Stimulated activated CD4-positive, alpha-beta T cell treated with anti-CD3 and anti-CD28 coated beads, Interleukin-1b, Interleukin-23, amount 100 ng/mL, for 24 hours (primary cell): Measurements from ENCODE around the gene RPP40.

Experiments
- DNase-seq, 4 experiments: peaks; one replicate each; pipeline ENCODE4 v3.0.0-alpha.2; 2020; ENCODE audit warnings: low read depth in 4 of 4, low spot score in 1 of 4

The RPP40 gene

GRCh38 chr6:4970739-4971395, 33.0 kb downstream of the RPP40 start:
- no peak for DNase-seq

GRCh38 chr6:4969609-4970285, 34.1 kb downstream of the RPP40 start:
- no peak for DNase-seq

DNA sequence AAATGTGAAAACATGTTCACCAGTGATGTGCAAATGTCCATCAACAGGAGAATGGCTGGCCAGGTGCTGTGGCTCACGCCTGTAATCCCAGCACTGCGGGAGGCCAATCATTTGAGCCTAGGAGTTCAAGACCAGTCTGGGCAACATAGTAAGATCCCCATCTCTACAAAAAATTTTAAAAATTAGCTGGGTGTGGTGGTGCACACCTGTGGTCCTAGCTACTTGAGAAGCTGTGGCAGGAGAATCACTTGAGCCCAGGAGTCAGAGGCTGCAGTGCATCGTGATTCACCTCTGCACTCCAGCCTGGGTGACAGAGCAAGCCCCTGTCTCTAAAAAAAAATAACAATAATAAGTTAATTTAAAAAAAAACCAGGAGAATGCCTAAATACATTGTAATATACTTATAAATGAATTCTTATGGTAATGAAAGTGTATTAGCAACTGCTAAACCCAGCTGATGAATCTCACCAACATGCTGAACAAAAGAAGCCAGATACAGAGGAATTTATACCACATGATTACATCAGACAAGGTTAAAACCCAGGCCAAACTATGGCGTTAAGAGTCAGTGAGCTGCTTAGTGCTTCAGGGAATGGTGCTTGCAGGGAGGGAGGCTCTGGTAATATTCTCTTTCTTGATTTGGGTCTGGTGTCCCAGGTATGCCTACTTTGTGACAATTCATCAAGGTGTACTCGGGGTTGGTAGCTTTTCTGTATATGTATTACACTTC, 36.4 kb downstream of the RPP40 start:
- DNase-seq: no peak

- no peak for DNase-seq
These were observed 38.1 kb downstream of the RPP40 start for GRCh38 chr6:4965562-4966389.

- DNase-seq: no peak
These were observed 38.9 kb downstream of the RPP40 start for GRCh38 chr6:4964675-4965561.

DNA sequence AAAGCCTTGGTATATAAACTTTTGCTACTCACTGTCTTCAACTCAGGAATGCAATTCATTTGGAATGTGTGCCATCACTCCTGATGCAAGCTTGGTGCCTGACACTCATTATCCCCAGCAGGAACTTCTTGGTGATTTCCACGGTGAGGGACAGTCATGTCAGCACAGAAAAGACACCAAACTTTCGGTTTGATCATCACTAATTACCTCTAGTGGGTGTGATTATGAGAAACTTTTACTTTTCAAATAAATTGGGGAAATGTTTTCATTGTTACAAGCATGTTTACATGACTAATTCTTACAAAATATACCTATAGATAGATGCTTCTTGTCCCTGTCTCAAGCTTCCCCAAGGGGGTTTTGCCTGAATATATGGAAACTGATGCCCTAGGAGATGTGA, 40.9 kb downstream of the RPP40 start:
- no peak for DNase-seq

DNA sequence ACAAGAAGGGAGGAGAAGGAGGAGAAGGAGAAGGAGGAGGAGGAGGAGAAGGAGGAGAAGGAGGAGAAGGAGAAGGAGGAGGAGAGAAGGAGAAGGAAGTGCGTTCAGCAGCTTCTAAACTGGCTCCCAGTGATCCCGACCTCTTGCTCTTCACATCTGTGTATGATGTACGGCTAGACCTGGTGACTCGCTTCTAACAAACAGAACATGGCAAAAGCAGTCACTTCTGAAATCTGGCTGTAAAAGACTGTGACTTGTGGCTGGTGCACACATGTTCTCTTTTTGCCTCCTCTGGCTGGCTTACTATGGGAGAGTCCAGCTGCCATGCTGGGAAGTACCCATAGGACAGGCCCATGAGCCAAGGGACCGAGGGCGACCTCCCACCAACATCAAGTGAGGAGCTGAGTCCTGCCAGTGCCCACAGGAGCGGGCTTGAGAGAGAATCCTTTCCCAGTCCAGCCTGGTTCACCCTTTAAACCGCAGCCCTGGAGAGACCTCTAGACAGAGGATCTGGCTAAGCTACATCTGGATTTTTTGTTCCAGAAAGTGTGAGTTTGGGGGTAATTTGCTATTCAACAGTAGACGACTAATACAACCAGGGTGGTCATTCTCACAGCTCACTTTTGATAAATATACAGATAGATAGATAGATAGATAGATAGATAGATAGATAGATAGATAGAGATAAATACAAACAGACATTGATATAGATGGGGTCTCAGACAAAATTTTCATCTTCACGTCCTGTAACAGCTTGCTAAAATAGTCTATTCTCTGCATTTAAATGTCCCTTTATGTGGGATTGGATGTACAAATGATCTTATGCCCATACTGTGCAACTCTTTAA, 42.3 kb downstream of the RPP40 start:
- no peak for DNase-seq

DNA sequence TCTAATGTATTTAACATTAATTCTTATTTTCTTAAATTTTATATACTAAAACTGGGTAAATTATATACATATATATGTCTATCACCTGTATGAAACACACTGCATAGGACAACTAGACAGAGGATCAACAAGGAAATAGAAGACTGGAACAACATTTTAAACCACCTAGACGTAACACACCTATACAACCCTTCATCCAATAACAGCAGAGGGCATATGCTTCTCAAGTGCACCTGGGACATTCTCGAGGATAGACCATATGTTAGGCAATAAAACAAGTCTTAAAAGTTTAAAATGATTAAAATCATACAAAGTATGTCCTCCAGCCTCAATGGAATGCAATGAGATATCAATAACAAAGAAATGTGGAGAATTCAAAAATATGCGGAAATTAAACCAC, 45.2 kb downstream of the RPP40 start:
- no peak for DNase-seq

GRCh38 chr6:4957521-4958231, 46.2 kb downstream of the RPP40 start:
- DNase-seq: no peak

DNA sequence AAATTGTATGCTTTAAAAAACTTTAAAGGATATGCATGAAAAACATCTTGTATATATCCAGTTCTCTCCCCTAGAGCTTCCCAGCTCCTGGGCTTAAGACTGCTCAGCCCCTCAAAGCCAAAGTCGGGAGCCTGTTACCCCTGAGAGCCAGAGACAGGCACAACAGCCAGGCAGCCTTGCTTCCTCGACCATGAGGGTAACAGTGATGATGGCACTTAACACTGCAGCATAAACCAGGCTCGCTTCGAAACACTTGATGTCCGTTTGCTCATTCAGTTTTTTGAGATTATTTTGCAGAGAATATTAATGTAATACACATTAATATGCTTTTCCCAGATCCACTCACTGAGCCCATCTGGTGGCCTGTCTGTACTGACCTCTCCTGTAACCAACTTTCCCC, 47.2 kb downstream of the RPP40 start:
- no peak for DNase-seq

- DNase-seq: no peak
These were observed 50.4 kb downstream of the RPP40 start for GRCh38 chr6:4953440-4953839.

DNA sequence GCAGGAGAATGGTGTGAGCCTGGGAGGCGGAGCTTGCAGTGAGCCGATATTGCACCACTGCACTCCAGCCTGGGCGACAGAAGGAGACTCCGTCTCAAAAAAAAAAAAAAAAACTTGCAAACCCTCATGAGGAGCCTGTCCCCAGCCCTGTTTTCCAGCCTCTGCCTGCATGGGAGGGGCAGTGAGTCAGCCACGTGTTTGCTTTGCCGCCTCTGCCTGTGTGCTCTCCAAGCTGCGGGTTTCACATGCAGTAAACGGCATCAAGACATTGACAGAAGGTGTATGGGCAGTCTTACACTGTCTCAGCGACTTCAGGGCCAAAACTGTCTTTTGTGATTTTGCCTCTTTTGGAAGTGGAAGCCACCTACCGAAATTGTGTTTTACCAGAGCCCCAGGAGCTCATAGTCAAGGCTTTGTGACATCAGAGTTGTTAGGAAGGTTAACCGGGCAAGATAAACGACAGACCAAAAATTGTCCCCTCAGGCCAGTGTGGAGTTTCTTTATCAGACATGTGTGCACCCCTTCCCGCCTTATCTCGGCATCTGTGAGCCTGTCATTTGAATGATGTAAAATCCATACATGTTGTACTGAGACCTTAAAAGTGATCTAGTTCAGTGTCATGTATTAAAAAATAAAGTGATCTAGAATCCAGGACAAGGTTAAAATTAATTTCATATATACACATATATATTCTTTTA, 52.9 kb downstream of the RPP40 start:
- no peak for DNase-seq

DNA sequence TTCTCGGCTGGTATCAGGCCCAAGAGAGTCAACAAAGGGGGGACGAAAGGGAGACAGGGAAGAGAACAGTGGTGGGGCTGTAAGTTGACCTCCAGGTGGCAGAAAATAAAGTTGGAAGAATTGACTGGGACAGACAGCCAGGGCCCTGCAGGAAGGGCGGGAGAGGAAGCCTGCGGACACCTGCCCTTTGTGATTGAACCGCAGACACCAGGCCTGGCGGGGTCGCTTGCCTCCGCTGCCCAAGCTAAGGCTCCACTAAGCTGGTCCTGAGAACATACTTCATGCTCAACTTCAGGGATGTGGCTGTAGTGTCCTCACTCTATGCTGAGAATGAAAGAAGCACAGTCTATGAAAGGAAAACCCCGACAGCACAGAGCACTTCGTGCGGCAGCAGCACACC, 53.8 kb downstream of the RPP40 start:
- DNase-seq: no peak

DNA sequence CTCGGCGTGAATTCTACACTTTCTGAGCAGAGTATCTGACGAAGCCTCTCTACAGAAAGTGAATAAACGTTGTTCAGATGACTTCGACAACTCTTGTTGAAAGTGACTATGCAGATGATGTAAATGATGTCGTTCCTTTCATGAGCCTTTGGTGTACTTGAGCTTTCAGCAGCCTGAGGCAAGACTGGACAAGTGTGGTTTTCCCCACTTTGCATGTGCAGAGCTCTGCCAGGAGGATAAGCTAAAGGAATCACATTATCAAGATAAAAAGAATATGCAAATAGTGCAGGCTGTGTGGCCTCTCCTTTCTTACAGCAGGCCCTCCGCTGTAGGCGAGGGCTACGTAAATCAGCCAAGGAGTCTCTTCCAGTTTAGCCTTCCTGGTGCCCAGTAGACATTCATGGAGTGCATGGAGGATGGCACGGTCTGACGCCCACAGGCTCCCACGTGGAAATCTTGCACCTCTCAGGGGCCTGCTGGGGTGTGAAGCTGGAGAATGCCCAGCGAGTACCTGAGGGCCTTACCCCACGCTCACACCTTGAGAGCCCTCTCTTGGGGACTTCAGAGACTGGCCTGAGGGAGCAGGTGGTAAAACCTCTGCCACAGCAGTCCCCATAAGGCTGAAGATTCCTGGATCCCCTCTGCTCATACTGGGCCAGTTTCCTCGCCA, 54.9 kb downstream of the RPP40 start:
- DNase-seq: no peak

DNA sequence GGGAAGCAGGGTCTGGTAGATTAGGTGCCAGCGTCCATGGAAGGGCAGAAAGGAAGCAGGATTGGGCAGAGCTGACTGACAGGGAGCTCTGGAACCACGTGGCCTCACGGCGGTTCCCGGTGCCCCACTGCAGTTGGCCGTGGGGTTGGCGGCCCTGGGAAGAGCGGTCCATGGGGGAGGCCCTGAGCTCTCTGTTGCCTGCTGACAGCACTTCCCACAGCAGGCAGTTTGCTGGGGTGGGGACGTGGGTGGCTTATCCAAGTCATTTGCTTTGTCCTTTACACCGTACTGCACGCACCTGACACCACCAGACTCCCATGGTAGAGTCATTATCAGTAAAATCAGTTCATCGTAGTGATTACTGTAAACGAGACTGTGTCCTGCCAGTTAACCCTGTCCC, 56.1 kb downstream of the RPP40 start:
- no peak for DNase-seq

DNA sequence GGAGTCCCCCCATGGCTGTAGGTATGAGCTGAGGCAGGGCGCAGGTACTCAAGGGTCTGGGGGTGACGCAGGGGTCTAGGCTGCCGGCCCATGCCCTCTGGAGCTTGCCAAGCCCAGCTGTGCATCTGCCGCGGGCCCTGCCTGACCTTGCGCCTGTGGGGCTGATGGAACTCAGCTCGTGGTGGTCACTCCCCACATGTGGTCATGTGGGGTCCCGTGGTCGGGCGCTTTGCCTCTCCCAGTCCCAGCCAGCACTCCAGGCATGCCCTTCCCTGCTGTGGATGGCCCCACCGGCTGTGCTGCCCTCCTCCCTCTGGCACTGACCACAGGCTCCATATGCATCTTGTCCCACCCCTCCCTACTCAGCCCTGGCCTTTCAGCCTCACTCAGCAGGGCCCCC, 57.3 kb downstream of the RPP40 start:
- DNase-seq: no peak
